Effector CD4-positive, alpha-beta T cell (primary cell): ENCODE data around the gene RETREG1.
"Not testable (repeated sequence)": the region's sequence is repeated elsewhere in the genome, so short reads cannot be mapped to it uniquely, and the experiment has no call there.

Experiments
- DNase-seq: peaks from one replicate; pipeline ENCODE4 v3.0.0-alpha.2; 2020

The RETREG1 gene

DNA sequence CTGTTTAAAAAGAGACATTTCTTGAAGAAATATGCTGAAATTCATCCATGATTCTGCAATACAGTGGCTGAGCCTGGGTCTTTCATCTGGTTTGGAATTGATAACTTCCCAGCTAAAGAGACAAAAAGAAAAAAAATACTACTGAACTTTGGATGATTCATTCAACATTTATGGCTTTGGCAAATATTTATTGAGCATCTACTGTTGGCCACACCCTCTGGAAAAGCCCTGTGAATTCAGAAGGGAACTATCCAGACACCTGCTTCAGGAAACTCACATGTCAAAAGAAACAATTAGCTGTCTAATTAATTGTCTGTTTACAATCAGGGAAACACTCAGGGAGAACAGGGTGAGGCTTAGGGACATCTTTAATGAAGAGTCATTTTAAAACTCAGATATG, 133.4 kb downstream of the RETREG1 start:
- DNase-seq = no peak

DNA sequence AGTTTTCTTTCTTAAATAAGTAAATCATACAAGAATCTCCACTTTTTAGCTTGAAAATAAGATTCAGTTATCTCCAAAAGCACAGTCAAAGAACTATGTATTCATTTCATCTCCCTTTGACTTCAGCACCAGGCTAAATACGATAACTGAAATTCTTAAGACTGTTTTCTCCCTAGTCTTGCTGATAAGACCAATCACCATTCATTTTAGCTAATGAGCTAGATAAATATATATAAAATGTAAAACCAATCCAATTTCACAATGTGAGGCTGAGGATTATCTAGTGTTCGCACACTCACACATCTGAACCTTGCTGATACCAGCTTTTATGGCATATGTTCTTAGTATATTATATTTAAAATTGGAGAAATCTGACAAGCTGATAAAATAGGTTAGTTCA, 133.9 kb downstream of the RETREG1 start:
- no peak for DNase-seq

DNA sequence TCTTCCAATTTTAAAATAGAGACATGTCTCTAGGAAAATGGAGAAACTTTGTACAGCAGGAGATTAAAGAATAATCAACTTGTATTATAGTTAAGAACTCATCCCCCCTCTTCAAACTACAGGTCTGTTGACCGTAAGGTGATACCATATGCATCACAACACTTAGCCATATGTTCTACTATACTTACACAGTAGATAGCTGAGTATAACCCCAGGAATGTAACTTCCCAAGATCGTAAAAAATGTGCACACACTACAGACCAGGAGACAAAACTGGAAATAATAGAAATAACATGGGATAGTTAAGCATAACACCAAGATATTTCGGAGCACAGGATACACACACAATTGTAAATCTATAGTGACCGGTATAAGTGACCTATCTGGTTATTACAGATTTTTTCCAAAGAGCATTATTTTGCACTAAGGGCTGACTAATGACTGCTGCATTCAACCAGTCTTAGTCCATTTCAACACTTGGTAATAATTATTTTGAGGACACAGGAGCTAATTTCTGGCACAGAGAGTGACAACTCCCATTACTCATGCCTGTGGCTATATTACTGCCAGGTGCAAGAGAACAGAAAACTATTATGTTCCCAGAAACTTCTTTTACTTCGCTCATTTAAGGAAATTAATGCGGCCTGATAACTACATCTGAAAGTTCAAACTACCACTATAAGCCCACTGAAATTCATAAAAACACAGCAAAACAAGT, 135.8 kb downstream of the RETREG1 start:
- no peak for DNase-seq

GRCh38 chr5:16480144-16480543, 136.7 kb downstream of the RETREG1 start:
- DNase-seq = no peak

GRCh38 chr5:16477541-16477940, 139.3 kb downstream of the RETREG1 start:
- no peak for DNase-seq

- DNase-seq = not testable (repeated sequence)
Measured at GRCh38 chr5:16476417-16476816, 140.4 kb downstream of the RETREG1 start.

DNA sequence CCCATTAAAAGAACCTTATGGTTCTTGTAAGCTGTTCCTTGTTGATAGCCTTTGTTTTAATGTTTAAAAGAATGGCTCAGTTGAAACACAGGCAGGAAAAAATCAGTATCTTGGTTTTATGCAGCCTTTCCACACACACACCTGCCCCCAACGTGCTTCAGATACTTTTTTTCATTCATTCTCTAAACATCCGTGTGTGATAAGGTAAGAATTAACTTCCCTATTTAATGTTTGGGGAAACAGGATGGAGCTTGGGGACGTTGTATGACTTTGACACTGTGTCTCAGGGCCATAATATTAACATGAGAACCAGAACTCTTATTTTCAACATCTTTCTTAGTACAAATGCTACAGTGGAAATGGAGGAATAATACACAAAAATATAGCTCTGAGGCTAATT, 145.4 kb downstream of the RETREG1 start:
- no peak for DNase-seq

- no peak for DNase-seq
Measured at GRCh38 chr5:16467363-16468219, 149.2 kb downstream of the RETREG1 start.

DNA sequence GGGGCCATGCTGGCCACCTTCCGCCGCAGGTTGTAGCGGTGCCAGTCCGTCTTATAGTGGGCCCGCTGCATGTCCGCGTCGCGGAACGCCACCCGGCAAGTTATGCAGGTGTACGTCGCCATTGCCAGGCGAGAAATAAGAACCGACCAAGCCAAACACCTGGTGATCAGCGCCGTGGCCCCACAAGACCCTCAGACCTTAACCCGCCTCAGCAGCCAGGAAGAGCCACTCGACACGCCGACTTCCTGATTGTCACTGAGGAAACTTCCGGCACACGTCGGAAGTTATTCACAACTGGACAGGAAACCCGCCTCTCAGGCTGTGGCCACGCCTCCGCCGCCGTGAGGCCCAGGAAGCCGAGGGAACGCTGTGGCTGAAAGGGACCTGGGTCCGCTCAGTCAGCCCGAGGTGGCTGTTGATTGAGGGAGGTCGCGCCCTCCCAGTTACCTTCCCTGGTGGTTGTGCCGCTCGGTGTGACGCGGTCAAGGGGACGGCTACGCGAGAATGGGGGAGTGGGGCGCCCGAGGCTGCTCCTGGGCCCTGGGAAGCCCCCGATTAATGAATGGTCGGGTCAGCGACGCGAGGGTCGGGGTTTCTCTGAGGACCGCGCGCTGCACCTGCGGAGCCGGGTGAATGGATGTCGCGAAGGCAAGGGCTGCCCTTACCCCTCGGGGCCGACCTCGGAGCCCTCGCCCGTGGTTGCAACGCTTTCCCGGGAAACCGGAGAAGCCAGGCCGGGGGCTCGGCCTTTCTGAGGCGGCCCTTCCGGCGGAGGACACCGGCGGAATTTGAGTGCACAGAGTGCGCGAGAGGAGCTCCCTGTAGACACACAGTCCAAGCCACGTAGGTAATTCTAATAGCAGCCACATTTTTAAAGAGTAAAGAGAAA, 151.0 kb downstream of the RETREG1 start, which contains the start of gene ZNF622:
Gene ZNF622, minus strand, starts transcription at position 257 of the 889 bp plus-strand sequence. Its CDS starts 135 bp downstream, at position 122.
- peak; percentile 84 for DNase-seq

GRCh38 chr5:16464664-16465543, 151.9 kb downstream of the RETREG1 start:
- peak; percentile 2 for DNase-seq

GRCh38 chr5:16464231-16464630, 152.6 kb downstream of the RETREG1 start:
- no peak for DNase-seq

DNA sequence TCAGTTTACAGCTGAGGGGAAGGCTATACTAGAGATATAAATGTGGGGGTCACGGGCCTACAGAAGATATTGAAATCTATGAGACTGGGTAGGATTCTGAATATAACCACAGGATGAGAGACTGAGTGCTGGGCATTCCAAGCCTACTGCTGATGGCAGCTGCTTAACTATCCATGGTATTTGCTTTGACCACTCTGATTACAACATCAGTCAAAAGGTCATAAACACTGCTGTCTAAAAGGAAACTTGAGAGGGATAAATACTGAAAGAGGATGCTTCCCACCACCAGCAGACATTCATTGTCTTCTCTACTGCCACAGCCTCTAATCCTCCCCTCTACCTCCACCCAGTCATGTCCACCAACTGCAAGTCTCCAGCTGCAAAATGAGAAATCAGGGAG, 155.0 kb downstream of the RETREG1 start:
- no peak for DNase-seq

GRCh38 chr5:16461026-16461425, 155.8 kb downstream of the RETREG1 start:
- DNase-seq = no peak

DNA sequence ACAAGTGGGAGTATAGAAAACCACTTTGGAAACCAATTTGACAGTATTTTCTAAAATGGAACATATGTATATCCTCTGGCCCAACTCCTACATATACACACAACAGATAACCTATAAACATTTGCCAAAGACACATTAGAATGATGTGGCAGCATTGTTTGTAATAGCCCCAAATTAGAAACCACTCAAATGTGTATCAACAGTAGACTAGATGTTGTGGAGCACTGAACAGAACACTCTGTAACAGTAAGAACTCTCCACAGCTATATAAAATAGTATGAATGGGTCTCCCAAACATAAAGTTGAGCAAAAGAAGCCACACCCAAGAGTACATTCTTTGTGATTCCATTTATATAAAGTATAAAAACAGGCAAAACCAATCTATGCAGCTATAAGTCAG, 157.3 kb downstream of the RETREG1 start:
- DNase-seq = no peak

GRCh38 chr5:16457853-16458252, 158.9 kb downstream of the RETREG1 start:
- no peak for DNase-seq

DNA sequence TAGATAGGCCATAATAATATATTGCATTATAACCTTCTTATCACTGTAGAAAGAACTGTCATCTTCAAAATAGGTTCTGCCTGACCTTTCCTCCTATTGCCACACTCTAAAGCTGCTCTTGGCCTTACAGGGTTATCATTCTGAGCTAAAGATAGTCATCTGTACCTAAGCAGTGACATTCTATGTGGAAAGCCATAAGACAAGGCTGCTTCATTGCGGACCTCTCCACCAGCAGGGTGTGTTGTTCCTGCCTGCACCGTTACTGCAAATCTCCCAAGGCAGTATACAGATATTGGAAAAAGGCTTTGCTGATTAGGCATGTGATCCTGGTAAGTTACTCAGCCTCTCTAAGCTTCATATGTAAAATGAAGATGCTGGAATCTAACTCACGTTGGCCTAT, 159.3 kb downstream of the RETREG1 start:
- DNase-seq = no peak

- peak; percentile 12 for DNase-seq
Measured at GRCh38 chr5:16456103-16456832, 160.5 kb downstream of the RETREG1 start.

DNA sequence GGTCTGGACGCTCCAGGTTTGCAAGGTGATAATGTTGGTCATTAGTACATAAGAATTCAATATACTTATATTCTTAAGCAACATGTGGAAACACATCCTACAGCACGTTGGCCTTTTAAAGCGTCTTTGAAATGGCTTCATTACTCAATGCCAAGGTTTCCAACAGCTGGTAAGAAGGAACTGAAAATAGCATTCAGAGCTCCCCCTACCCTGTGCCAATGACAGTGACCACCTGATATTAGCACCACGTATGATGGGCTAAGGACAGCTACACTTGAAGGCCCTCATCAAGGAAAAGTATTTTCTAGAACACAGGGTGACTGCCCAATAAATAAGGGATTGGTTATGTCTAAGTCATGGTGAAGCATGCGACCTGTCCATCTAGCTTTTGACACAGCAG, 161.1 kb downstream of the RETREG1 start:
- DNase-seq = no peak

DNA sequence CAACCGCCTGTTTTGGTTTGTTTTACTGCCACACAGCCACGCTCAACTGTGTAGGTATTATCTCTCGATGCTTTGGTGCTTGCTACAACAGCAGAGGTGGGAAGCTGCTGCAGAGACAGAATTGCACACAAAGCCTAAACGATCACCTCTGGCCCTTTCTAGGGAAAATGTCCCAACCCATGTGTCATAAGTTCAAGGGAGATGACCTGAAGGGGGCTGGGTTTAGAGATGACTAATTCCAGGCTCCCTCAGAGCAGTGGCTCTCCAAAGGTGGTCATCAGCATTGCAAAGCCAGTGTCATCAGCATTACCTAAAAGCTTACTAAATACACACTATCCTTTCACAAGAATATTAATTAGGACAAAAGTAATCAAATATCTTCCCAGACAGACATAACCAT, 162.1 kb downstream of the RETREG1 start:
- no peak for DNase-seq

DNA sequence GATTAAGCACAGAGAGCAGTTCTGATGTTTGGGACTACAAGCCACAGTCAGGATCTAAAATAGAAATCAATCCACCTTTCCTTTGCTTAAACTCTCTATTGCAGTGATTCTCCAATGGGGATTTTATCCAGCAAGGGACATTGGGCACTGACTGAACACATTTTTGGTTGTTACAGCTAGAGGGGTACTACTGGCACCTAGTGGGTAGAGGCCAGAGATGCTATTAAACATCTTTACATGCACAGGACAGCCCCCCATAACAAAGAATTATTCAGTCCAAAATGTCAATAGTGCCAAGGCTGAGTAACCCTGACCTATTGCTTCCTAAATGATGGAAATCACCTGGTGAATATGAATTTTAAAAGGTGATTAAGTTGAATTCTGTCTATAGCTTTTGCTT, 163.2 kb downstream of the RETREG1 start:
- no peak for DNase-seq

DNA sequence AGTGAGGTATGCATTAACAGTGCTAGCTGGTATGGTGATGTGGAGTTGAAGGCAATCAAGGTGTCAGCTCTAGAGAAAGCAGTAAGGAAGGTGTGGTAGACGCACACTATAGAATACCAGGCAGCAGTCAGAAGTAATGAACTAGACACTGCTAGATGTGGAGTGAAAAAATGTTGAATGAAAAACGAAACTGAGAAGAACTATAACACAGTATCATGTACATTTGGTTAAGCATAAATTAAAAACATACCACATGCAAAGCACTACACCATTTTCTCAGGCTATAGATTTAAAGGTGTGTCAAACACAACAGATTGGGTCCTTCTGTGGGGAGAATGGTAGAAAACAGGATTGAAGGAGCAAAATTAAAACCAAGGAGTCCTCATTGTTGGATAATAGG, 166.6 kb downstream of the RETREG1 start:
- DNase-seq = no peak
